ENCODE data around the gene PMCH.

GRCh38 chr12:102172436-102172835, 25.2 kb downstream of the PMCH start:
- TF ChIP-seq EP300 (IDR thresholded peaks at IDR 0.05), result no peak
- no peak for TF ChIP-seq CTCF (IDR thresholded peaks at IDR 0.05)
- TF ChIP-seq POLR2A (IDR thresholded peaks at IDR 0.05), result no peak
